Activated CD4-positive, alpha-beta memory T cell treated with anti-CD3 and anti-CD28 coated beads, Interleukin-2, amount 10 ng/mL, durations not matched to agents 7 days and 5 days (primary cell): ENCODE results near the gene FOXC2. TPM values are rescaled to one million over a fixed set of nuclear protein-coding genes. Genes with fewer than 3 reads are reported as not detected.

Experiments used
- CTCF ChIA-PET: fragments of 350-600 bp; sonication (Branson Sonifier 250); formaldehyde crosslinking; loops from one replicate; lab custom pipeline; 2021; ENCODE audit warnings: antibody characterized with exemption, inconsistent platforms; lab: Charles Lee
- POLR2A ChIA-PET: fragments of 350-600 bp; sonication (Branson Sonifier 250); formaldehyde crosslinking; loops from one replicate; lab custom pipeline; 2021; ENCODE audit warnings: antibody characterized with exemption; lab: Charles Lee
- DNase-seq: peaks from one replicate; pipeline ENCODE4 v3.0.0-alpha.2; 2020
- H3K27ac Mint-ChIP-seq: one replicate; pipeline ENCODE4 v1.8.0; 2021; ENCODE audit warnings: mild to moderate bottlenecking, mixed read lengths
- H3K27me3 Mint-ChIP-seq: one replicate; pipeline ENCODE4 v1.8.0; 2021; ENCODE audit warnings: mixed read lengths
- H3K36me3 Mint-ChIP-seq: one replicate; pipeline ENCODE4 v1.8.0; 2021; ENCODE audit warnings: low read depth, mixed read lengths
- H3K4me1 Mint-ChIP-seq: one replicate; pipeline ENCODE4 v1.8.0; 2021; ENCODE audit warnings: mixed read lengths
- H3K4me3 Mint-ChIP-seq: one replicate; pipeline ENCODE4 v1.8.0; 2021; ENCODE audit warnings: mild to moderate bottlenecking, mixed read lengths
- H3K9me3 Mint-ChIP-seq: one replicate; pipeline ENCODE4 v1.8.0; 2021; ENCODE audit warnings: mixed read lengths
- total RNA-seq, 2 experiments: library from RNA; stranded (reverse); gene quantifications; one replicate each; pipeline ENCODE4 v1.2.3, GENCODE V29; 2021

Gene FOXC2
- total RNA-seq, 2 experiments from 2014 or later = not detected

GRCh38 chr16:86574646-86575045 lies 8.0 kb downstream of the FOXC2 start:
- ChIA-PET POLR2A (no interaction called here), CTCF (interaction anchor here (1.5 kb wide), 1 partner anchor 8 kb away, joined by 4 read pairs; the partner anchor contains the start of gene FOXC2)
- Mint-ChIP-seq H3K9me3 (no peaks in the 10 kb centered on the region), H3K27me3 (peaks cover 65% of the 10 kb centered on the region), H3K36me3 (no peaks in the 10 kb centered on the region), H3K4me1 (peaks cover 9% of the 10 kb centered on the region), H3K4me3 (no peak overlapping the region), H3K27ac (no peak overlapping the region)
- no peak for DNase-seq

- ChIA-PET CTCF (interaction anchor here (0.5 to 1.5 kb wide), 3 partner anchors 9 to 184 kb away, joined by 3 to 4 read pairs (median 4); partner anchors contain the start of gene FOXC2), POLR2A (no interaction called here)
- Mint-ChIP-seq H3K27me3 (peaks cover 66% of the 10 kb centered on the region), H3K27ac (no peak overlapping the region), H3K36me3 (no peaks in the 10 kb centered on the region), H3K4me3 (no peak overlapping the region), H3K9me3 (no peaks in the 10 kb centered on the region), H3K4me1 (peaks cover 9% of the 10 kb centered on the region)
- DNase-seq = no peak
Measured at GRCh38 chr16:86575095-86575685, 8.6 kb downstream of the FOXC2 start.

- Mint-ChIP-seq H3K9me3 (no peaks in the 10 kb centered on the region), H3K27me3 (peaks cover 65% of the 10 kb centered on the region), H3K4me1 (peaks cover 9% of the 10 kb centered on the region), H3K36me3 (no peaks in the 10 kb centered on the region), H3K27ac (no peak overlapping the region), H3K4me3 (peak overlapping the region; percentile 72)
- CTCF ChIA-PET = interaction anchor here (0.5 to 1.5 kb wide), 9 partner anchors 9 to 525 kb away, joined by 3 to 9 read pairs (median 4); partner anchors contain the start of gene FOXC2
- DNase-seq = peak; percentile 68
- POLR2A ChIA-PET = interaction anchor here (0.6 to 1.3 kb wide), 2 partner anchors 29 to 89 kb away, joined by 3 to 4 read pairs; no protein-coding TSS in a partner anchor
Measured at GRCh38 chr16:86575754-86576557, 9.3 kb downstream of the FOXC2 start.

GRCh38 chr16:86576591-86577313 lies 10.1 kb downstream of the FOXC2 start:
- no peak for DNase-seq
- Mint-ChIP-seq H3K27me3 (peaks cover 66% of the 10 kb centered on the region), H3K9me3 (no peaks in the 10 kb centered on the region), H3K4me1 (peaks cover 9% of the 10 kb centered on the region), H3K36me3 (no peaks in the 10 kb centered on the region), H3K27ac (no peak overlapping the region), H3K4me3 (peak overlapping the region; percentile 72)
- ChIA-PET CTCF (interaction anchor here (0.6 to 1.2 kb wide), 6 partner anchors 187 to 524 kb away, joined by 3 to 9 read pairs (median 4); no protein-coding TSS in a partner anchor), POLR2A (interaction anchor here (0.6 to 1.3 kb wide), 2 partner anchors 28 to 88 kb away, joined by 3 to 4 read pairs; no protein-coding TSS in a partner anchor)

GRCh38 chr16:86577314-86577971 lies 10.8 kb downstream of the FOXC2 start:
- DNase-seq = no peak
- ChIA-PET CTCF (no interaction called here), POLR2A (interaction anchor here (1.3 kb wide), 1 partner anchor 87 kb away, joined by 4 read pairs; no protein-coding TSS in a partner anchor)
- no peak overlapping the region for H3K27ac Mint-ChIP-seq
- no peak overlapping the region for H3K4me3 Mint-ChIP-seq
- peaks cover 71% of the 10 kb centered on the region for H3K27me3 Mint-ChIP-seq
- H3K36me3 Mint-ChIP-seq = no peaks in the 10 kb centered on the region
- H3K9me3 Mint-ChIP-seq = no peaks in the 10 kb centered on the region
- H3K4me1 Mint-ChIP-seq = peaks cover 9% of the 10 kb centered on the region

GRCh38 chr16:86578061-86578599 lies 11.5 kb downstream of the FOXC2 start, which contains the start of gene FOXL1:
Gene FOXL1, plus strand, starts transcription at chr16:86578549. Its CDS starts 175 bp downstream, at chr16:86578724.
- H3K36me3 Mint-ChIP-seq = no peaks in the 10 kb centered on the region
- no peak within 1 kb of the TSS for H3K27ac Mint-ChIP-seq
- H3K27me3 Mint-ChIP-seq = peaks cover 74% of the 10 kb centered on the region
- H3K9me3 Mint-ChIP-seq = no peaks in the 10 kb centered on the region
- CTCF ChIA-PET = no interaction called here
- H3K4me1 Mint-ChIP-seq = peaks cover 9% of the 10 kb centered on the region
- POLR2A ChIA-PET = no interaction called here
- DNase-seq = no peak
- H3K4me3 Mint-ChIP-seq = no peak within 1 kb of the TSS

GRCh38 chr16:86578611-86579267 lies 12.1 kb downstream of the FOXC2 start:
- Mint-ChIP-seq H3K27me3 (peaks cover 68% of the 10 kb centered on the region), H3K9me3 (no peaks in the 10 kb centered on the region), H3K4me3 (no peak overlapping the region), H3K27ac (no peak overlapping the region), H3K36me3 (no peaks in the 10 kb centered on the region), H3K4me1 (peaks cover 9% of the 10 kb centered on the region)
- no peak for DNase-seq
- ChIA-PET CTCF (no interaction called here), POLR2A (no interaction called here)

GRCh38 chr16:86579268-86580062 lies 12.8 kb downstream of the FOXC2 start:
- ChIA-PET POLR2A (no interaction called here), CTCF (no interaction called here)
- DNase-seq = no peak
- H3K4me1 Mint-ChIP-seq = peaks cover 9% of the 10 kb centered on the region
- peaks cover 62% of the 10 kb centered on the region for H3K27me3 Mint-ChIP-seq
- H3K27ac Mint-ChIP-seq = no peak overlapping the region
- H3K9me3 Mint-ChIP-seq = no peaks in the 10 kb centered on the region
- H3K36me3 Mint-ChIP-seq = no peaks in the 10 kb centered on the region
- no peak overlapping the region for H3K4me3 Mint-ChIP-seq

- no peak overlapping the region for H3K27ac Mint-ChIP-seq
- H3K4me3 Mint-ChIP-seq = no peak overlapping the region
- POLR2A ChIA-PET = no interaction called here
- CTCF ChIA-PET = interaction anchor here (0.7 kb wide), 1 partner anchor 10 kb away, joined by 3 read pairs; no protein-coding TSS in a partner anchor
- H3K9me3 Mint-ChIP-seq = no peaks in the 10 kb centered on the region
- H3K4me1 Mint-ChIP-seq = peaks cover 9% of the 10 kb centered on the region
- no peak for DNase-seq
- H3K36me3 Mint-ChIP-seq = no peaks in the 10 kb centered on the region
- H3K27me3 Mint-ChIP-seq = peaks cover 57% of the 10 kb centered on the region
Measured at GRCh38 chr16:86580063-86580790, 13.6 kb downstream of the FOXC2 start.

- Mint-ChIP-seq H3K27me3 (peaks cover 55% of the 10 kb centered on the region), H3K9me3 (no peaks in the 10 kb centered on the region)
Measured at GRCh38 chr16:86580791-86581170, 14.2 kb downstream of the FOXC2 start.

GRCh38 chr16:86581458-86581857 lies 14.8 kb downstream of the FOXC2 start:
- Mint-ChIP-seq H3K4me1 (peaks cover 5% of the 10 kb centered on the region), H3K4me3 (no peak overlapping the region), H3K27me3 (peaks cover 50% of the 10 kb centered on the region), H3K9me3 (no peaks in the 10 kb centered on the region), H3K27ac (no peak overlapping the region), H3K36me3 (no peaks in the 10 kb centered on the region)
- POLR2A ChIA-PET = no interaction called here
- CTCF ChIA-PET = no interaction called here
- no peak for DNase-seq

More at GRCh38 chr16:86580791-86581170, 14.2 kb downstream of the FOXC2 start:
- ChIA-PET CTCF (no interaction called here), POLR2A (no interaction called here)
- Mint-ChIP-seq H3K27ac (no peak overlapping the region), H3K36me3 (no peaks in the 10 kb centered on the region), H3K4me3 (no peak overlapping the region), H3K4me1 (peaks cover 9% of the 10 kb centered on the region)
- no peak for DNase-seq
